Measurements from ENCODE around the gene NR4A2.

GRCh38 chr2:156305121-156305520, 27.4 kb downstream of the NR4A2 start:
- TF ChIP-seq CTCF (conservative IDR thresholded peaks at IDR 0.05; ENCODE audit: low read depth, low read length) (no peak), EZH2 (IDR thresholded peaks at IDR 0.05; ENCODE audit: borderline replicate concordance, low read depth, low read length, poor library complexity, severe bottlenecking) (no peak)
